ENCODE results near the gene RPS25.

Gene RPS25

DNA sequence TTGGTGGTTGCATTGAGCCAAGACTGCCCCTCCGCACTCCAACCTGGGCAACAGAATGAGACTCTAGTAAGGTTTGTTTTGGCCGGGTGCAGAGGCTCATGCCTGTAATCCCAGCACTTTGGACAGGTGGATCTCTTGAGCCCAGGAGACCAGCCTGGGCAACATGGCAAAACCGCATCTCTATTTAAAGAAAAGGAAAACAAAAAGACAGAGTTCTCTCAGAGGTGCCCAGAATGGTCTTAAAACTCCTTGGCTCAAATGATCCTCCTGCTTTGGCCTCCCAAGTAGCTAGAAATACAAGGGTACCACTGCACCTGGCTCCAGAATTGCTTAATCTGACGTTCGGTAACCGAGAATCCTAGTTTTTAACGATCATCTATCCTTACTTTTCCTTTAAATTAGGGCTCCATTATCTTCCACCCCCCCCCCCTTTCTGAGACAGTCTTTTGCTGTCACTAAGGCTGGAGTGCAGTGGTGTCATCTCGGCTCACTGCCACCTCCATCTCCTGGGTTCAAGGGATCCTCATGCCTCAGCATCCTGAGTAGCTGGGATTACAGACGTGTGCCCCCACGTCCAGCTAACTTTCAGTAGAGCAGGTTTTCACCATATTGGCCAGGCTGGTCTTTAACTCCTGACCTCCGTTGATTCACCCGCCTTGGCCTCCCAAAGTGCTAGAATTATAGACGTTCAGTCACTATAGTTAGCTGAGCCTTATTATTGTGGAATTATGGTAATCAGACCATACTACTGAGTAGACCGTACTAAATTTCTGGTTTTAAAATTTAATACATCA lies 1.7 kb downstream of the RPS25 start:
- Histone ChIP-seq H3K36me3 (ENCODE audit: control insufficient read depth, insufficient read depth, low read length) (peaks cover 38% of the 10 kb centered on the region), H3K27ac (ENCODE audit: insufficient read depth, low read depth, low read length, poor library complexity, severe bottlenecking) (no peak overlapping the region), H3K27me3 (ENCODE audit: control insufficient read depth, insufficient read depth, low read length, poor library complexity, severe bottlenecking) (no peaks in the 10 kb centered on the region), H3K4me1 (ENCODE audit: control insufficient read depth, insufficient read depth, low read length) (peaks cover 5% of the 10 kb centered on the region), H3K4me3 (ENCODE audit: insufficient read depth, low read depth, low read length) (peak overlapping the region; percentile 92), H3K9me3 (ENCODE audit: control insufficient read depth, low read length) (no peaks in the 10 kb centered on the region)
- WGBS, 2 experiments, result 94% methylated on average over 13 of the region's 14 CpGs

DNA sequence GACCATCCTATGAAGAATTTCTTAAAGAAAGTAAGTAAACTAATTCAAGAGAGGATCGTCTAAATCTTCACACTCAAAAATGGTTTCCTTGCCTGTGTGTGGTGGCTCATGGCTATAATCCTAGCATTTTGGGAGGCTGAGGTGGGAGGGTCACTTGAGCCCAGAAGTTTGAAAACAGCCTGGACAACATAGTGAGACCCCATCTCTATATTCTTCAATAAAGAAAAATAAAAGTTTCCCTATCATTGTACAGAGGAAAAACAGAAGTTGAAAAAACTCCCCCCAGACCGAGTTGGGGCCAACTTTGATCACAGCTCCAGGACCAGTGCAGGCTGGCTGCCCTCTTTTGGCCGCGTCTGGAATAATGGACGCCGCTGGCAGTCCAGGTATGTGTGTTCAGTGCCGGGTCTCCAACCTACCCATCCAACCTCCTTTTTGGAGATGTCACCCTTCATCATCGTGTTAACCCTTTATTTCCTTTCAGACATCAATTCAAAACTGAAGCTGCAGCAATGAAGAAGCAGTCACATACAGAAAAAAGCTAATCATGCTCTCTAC lies 3.0 kb downstream of the RPS25 start:
- no peak overlapping the region for H3K27ac ChIP-seq (ENCODE audit: insufficient read depth, low read depth, low read length, poor library complexity, severe bottlenecking)
- no peak overlapping the region for H3K4me3 ChIP-seq (ENCODE audit: insufficient read depth, low read depth, low read length)
- no peaks in the 10 kb centered on the region for H3K9me3 ChIP-seq (ENCODE audit: control insufficient read depth, low read length)
- 78 to 80% methylated on average over 8 of the region's 8 CpGs for WGBS, 2 experiments
- H3K27me3 ChIP-seq (ENCODE audit: control insufficient read depth, insufficient read depth, low read length, poor library complexity, severe bottlenecking), result no peaks in the 10 kb centered on the region
- peaks cover 41% of the 10 kb centered on the region for H3K36me3 ChIP-seq (ENCODE audit: control insufficient read depth, insufficient read depth, low read length)
- peaks cover 5% of the 10 kb centered on the region for H3K4me1 ChIP-seq (ENCODE audit: control insufficient read depth, insufficient read depth, low read length)

DNA sequence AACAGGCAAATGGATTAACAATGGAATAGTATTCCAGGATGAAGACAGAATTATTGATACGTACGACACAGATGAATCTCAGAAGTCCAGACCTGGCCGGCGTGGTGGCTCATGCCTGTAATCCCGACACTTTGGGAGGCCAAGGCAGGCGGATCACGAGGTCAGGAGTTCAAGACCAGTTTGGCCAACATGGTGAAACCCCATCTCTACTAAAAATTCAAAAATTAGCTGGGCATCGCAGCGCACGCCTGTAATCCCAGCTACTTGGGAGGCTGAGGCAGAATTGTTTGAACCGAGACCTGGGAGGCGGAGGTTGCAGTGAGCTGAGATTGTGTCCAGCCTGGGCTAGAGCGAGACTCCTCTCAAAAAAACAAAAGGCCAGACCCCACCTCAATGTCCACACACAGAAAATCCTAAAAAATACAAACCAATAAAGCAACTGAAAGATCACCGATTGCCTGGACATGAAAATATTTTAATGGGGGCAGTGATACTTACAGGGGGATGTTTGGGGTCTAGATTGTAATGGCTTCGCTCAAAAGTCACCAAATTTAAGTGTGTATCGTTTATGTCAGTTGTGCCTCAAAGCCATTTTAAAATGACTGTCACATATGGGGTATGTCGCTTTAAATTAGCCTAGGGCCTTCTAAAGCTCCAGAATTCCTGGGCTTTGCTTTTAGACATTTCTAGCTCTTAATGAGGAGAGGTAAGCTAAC lies 3.8 kb downstream of the RPS25 start:
- H3K27ac ChIP-seq (ENCODE audit: insufficient read depth, low read depth, low read length, poor library complexity, severe bottlenecking), result no peak overlapping the region
- H3K36me3 ChIP-seq (ENCODE audit: control insufficient read depth, insufficient read depth, low read length), result peaks cover 41% of the 10 kb centered on the region
- WGBS, 2 experiments, result 90% methylated on average over 17 of the region's 17 CpGs
- H3K4me3 ChIP-seq (ENCODE audit: insufficient read depth, low read depth, low read length), result no peak overlapping the region
- H3K4me1 ChIP-seq (ENCODE audit: control insufficient read depth, insufficient read depth, low read length), result peaks cover 5% of the 10 kb centered on the region
- no peaks in the 10 kb centered on the region for H3K9me3 ChIP-seq (ENCODE audit: control insufficient read depth, low read length)
- no peaks in the 10 kb centered on the region for H3K27me3 ChIP-seq (ENCODE audit: control insufficient read depth, insufficient read depth, low read length, poor library complexity, severe bottlenecking)

DNA sequence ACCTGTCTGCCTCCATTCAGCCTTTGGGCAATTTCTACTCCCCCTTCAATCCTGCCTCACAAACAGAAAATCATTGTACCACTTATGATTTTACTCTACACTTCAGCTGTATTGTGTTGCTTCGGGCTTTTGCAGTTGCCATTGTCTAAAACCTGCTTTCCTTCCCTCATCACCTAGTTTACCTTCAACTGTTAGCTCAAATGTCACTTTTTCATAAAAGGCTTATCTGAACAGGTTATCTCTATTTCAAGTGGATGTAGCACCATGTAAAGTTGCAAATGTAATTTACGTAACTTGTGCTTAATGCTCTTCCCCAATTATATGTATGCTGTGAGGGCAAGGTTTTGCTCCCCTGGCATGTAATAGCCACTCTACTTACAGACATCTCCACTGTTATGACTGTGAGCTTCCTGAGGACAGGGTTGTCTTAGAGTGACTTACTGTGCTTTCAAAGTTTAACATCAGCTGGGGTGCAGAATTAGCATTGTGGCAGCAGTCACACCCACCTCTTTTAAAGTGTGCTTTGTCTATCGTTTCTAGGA lies 5.4 kb downstream of the RPS25 start:
- Histone ChIP-seq H3K36me3 (ENCODE audit: control insufficient read depth, insufficient read depth, low read length) (peaks cover 42% of the 10 kb centered on the region), H3K27ac (ENCODE audit: insufficient read depth, low read depth, low read length, poor library complexity, severe bottlenecking) (no peak overlapping the region)
- 93 to 98% methylated on average over 3 of the region's 3 CpGs for WGBS, 2 experiments

DNA sequence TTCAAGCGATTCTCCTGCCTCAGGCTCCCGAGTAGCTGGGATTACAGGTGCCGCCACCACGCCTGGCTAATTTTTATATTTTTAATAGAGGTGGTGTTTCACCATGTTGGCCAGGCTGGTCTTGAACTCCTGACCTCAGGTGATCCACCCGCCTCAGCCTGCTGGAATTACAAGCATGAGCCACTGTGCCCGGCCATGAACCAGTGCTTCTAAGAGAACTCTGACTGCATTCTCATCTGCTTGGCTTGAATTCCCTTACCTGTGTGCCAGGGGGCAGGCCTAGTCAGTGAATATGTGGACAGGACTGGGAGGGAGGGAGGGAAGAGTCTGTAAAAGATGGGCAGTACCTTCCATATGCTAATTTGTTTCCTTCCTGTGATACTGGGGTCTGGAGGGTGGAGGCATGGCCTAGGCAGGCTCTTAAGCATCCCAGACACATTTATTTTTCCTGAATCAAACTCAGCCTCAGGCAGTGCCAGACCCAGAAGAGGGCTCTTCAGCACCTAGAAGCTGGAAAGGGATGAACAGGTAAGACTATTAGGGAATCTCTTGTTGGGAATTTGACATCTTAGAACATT lies 6.6 kb downstream of the RPS25 start:
- Histone ChIP-seq H3K36me3 (ENCODE audit: control insufficient read depth, insufficient read depth, low read length) (peaks cover 44% of the 10 kb centered on the region), H3K4me3 (ENCODE audit: insufficient read depth, low read depth, low read length) (no peak overlapping the region), H3K4me1 (ENCODE audit: control insufficient read depth, insufficient read depth, low read length) (peaks cover 3% of the 10 kb centered on the region), H3K9me3 (ENCODE audit: control insufficient read depth, low read length) (no peaks in the 10 kb centered on the region), H3K27me3 (ENCODE audit: control insufficient read depth, insufficient read depth, low read length, poor library complexity, severe bottlenecking) (no peaks in the 10 kb centered on the region), H3K27ac (ENCODE audit: insufficient read depth, low read depth, low read length, poor library complexity, severe bottlenecking) (no peak overlapping the region)
- WGBS, 2 experiments, result 95 to 96% methylated on average over 6 of the region's 6 CpGs

More for the DNA sequence above, 5.4 kb downstream of the RPS25 start:
- H3K4me3 ChIP-seq (ENCODE audit: insufficient read depth, low read depth, low read length), result no peak overlapping the region
- H3K4me1 ChIP-seq (ENCODE audit: control insufficient read depth, insufficient read depth, low read length), result peaks cover 5% of the 10 kb centered on the region
- no peaks in the 10 kb centered on the region for H3K27me3 ChIP-seq (ENCODE audit: control insufficient read depth, insufficient read depth, low read length, poor library complexity, severe bottlenecking)
- H3K9me3 ChIP-seq (ENCODE audit: control insufficient read depth, low read length), result no peaks in the 10 kb centered on the region

DNA sequence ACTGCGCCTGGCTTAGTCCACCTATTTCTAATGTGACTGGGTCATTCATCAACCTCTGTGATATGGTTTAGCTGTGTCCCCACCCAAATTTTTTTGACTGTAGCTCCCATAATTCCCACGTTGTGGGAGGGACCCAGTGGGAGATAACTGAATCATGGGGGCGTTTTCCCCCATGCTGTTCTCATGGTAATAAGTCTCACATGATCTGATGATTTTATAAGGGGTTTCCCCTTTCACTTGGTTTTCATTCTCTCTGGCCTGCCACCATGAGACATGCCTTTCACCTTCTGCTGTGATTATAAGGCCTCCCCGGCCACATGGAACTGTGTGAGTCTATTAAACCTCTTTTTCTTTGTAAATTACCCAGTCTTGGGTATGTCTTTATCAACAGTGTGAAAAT lies 11.5 kb downstream of the RPS25 start:
- no peaks in the 10 kb centered on the region for H3K4me1 ChIP-seq (ENCODE audit: control insufficient read depth, insufficient read depth, low read length)
- H3K9me3 ChIP-seq (ENCODE audit: control insufficient read depth, low read length), result no peaks in the 10 kb centered on the region
- WGBS, 2 experiments, result 95 to 98% methylated on average over 4 of the region's 4 CpGs
- H3K4me3 ChIP-seq (ENCODE audit: insufficient read depth, low read depth, low read length), result no peak overlapping the region
- H3K36me3 ChIP-seq (ENCODE audit: control insufficient read depth, insufficient read depth, low read length), result peaks cover 14% of the 10 kb centered on the region
- no peak overlapping the region for H3K27ac ChIP-seq (ENCODE audit: insufficient read depth, low read depth, low read length, poor library complexity, severe bottlenecking)
- no peaks in the 10 kb centered on the region for H3K27me3 ChIP-seq (ENCODE audit: control insufficient read depth, insufficient read depth, low read length, poor library complexity, severe bottlenecking)

DNA sequence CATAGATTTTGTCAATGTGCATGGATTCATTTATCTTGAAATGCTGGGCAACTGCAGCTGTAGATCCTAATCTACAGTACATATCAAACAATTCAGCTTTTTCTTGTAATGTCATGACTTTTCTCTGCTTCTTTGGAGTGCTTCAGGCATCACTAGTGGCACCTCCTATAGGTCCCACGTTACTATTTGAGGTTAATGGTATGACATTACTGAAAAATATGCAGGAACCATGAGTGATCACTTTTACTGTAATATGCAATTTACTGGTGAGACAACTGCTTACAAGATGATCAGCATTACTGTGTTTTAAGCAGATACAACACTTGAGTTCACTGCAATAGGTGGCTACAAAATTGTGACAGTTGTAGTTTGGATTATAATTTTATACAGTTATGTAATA lies 17.2 kb downstream of the RPS25 start:
- Histone ChIP-seq H3K27me3 (ENCODE audit: control insufficient read depth, insufficient read depth, low read length, poor library complexity, severe bottlenecking) (no peaks in the 10 kb centered on the region), H3K36me3 (ENCODE audit: control insufficient read depth, insufficient read depth, low read length) (peaks cover 4% of the 10 kb centered on the region), H3K9me3 (ENCODE audit: control insufficient read depth, low read length) (no peaks in the 10 kb centered on the region), H3K4me3 (ENCODE audit: insufficient read depth, low read depth, low read length) (no peak overlapping the region), H3K4me1 (ENCODE audit: control insufficient read depth, insufficient read depth, low read length) (peaks cover 7% of the 10 kb centered on the region), H3K27ac (ENCODE audit: insufficient read depth, low read depth, low read length, poor library complexity, severe bottlenecking) (no peak overlapping the region)
- WGBS, 2 experiments, result 94 to 100% methylated on average over 1 of the region's 1 CpG

DNA sequence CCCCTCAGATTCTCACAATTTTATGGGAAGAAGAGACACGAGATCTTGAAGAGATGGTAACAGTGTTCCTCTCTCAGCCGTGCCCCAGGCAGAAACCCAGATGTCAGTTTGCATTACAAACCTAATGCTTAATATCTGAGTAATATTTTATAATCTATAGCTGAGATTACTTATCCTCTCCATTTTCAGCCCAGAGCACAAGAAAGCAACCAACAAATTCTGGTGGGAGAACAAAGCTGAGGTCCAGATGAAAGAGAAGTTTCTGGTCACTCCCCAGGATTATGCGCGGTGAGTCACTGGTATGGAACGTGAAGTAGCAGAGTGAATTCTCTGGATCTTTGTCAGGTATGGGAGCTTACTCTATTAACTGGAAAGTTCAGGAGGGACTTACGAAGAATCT lies 19.3 kb downstream of the RPS25 start:
- peaks cover 4% of the 10 kb centered on the region for H3K36me3 ChIP-seq (ENCODE audit: control insufficient read depth, insufficient read depth, low read length)
- H3K27ac ChIP-seq (ENCODE audit: insufficient read depth, low read depth, low read length, poor library complexity, severe bottlenecking), result peak overlapping the region; percentile 32
- H3K4me1 ChIP-seq (ENCODE audit: control insufficient read depth, insufficient read depth, low read length), result peaks cover 7% of the 10 kb centered on the region
- H3K9me3 ChIP-seq (ENCODE audit: control insufficient read depth, low read length), result no peaks in the 10 kb centered on the region
- 33 to 38% methylated on average over 5 to 6 of the region's 6 CpGs for WGBS, 2 experiments
- peak overlapping the region; percentile 99 for H3K4me3 ChIP-seq (ENCODE audit: insufficient read depth, low read depth, low read length)
- H3K27me3 ChIP-seq (ENCODE audit: control insufficient read depth, insufficient read depth, low read length, poor library complexity, severe bottlenecking), result no peaks in the 10 kb centered on the region

DNA sequence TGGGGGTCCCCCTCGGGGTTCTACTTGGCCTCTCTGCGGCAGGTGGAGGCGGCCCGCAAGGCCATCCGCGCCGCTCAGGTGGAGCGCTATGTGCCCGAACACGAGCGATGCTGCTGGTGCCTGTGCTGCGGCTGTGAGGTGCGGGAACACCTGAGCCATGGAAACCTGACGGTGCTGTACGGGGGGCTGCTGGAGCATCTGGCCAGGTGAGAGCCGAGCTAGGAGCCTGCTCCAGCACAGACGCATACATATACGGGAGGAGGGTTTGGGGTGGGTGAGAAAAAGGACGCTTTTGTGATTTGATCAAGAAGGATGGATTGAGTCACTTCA lies 19.8 kb downstream of the RPS25 start:
- 1% methylated on average over 19 of the region's 19 CpGs for WGBS, 2 experiments
- no peaks in the 10 kb centered on the region for H3K9me3 ChIP-seq (ENCODE audit: control insufficient read depth, low read length)

More for the DNA sequence above, 19.8 kb downstream of the RPS25 start:
- Histone ChIP-seq H3K4me1 (ENCODE audit: control insufficient read depth, insufficient read depth, low read length) (peaks cover 7% of the 10 kb centered on the region), H3K4me3 (ENCODE audit: insufficient read depth, low read depth, low read length) (peak overlapping the region; percentile 99), H3K27ac (ENCODE audit: insufficient read depth, low read depth, low read length, poor library complexity, severe bottlenecking) (peak overlapping the region; percentile 44), H3K36me3 (ENCODE audit: control insufficient read depth, insufficient read depth, low read length) (peaks cover 8% of the 10 kb centered on the region), H3K27me3 (ENCODE audit: control insufficient read depth, insufficient read depth, low read length, poor library complexity, severe bottlenecking) (no peaks in the 10 kb centered on the region)
